ENCODE measurements around the gene SLC16A6. TPM values are rescaled to one million over a fixed set of nuclear protein-coding genes. Genes with fewer than 3 reads are reported as not detected.

The SLC16A6 gene
- total RNA-seq, 4 donors from 2014 or later, result 0.66 to 7.1 (median 3.8) TPM

DNA sequence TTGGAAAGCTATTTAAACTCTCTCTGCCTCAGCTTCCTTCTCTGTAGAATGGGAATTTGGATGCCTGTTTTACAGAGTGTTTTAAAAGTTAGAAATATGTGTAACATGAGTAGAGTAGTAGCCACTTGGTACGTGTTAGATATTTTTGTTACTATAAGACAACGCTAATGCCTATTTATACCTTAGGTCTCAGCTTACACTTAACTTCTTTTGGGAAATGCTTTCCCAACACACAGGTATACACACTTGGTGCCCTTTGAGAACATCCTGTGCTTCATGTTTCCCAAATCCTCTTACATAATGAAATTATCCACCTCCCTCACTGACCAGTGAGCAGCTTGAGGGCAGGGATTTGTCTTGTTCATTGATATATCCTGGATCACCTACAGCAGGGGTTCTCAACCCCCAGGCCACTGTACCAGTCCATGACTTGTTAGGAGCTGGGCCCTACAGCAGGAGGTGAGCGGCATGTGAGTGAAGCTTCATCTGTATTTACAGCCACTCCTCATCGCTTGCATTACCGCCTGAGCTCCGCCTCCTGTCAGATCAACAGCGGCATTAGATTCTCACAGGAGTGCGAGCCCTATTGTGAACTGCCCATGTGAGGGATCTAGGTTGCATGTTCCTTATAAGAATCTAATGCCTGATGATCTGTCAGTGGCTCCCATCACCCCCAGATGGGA lies 33.9 kb upstream of the SLC16A6 start:
- Histone ChIP-seq H3K27ac (peak overlapping the region; percentile 94 to 99 (median 95)), H3K9me3 (no peaks in the 10 kb centered on the region), H3K36me3 (no peaks in the 10 kb centered on the region), H3K27me3 (no peaks in the 10 kb centered on the region), H3K4me1 (peaks cover 36 to 37% of the 10 kb centered on the region in 2 donors), H3K4me3 (peak overlapping the region in 2 of 4 donors; percentile 10 to 12)
- TF ChIP-seq, protein P1, sequence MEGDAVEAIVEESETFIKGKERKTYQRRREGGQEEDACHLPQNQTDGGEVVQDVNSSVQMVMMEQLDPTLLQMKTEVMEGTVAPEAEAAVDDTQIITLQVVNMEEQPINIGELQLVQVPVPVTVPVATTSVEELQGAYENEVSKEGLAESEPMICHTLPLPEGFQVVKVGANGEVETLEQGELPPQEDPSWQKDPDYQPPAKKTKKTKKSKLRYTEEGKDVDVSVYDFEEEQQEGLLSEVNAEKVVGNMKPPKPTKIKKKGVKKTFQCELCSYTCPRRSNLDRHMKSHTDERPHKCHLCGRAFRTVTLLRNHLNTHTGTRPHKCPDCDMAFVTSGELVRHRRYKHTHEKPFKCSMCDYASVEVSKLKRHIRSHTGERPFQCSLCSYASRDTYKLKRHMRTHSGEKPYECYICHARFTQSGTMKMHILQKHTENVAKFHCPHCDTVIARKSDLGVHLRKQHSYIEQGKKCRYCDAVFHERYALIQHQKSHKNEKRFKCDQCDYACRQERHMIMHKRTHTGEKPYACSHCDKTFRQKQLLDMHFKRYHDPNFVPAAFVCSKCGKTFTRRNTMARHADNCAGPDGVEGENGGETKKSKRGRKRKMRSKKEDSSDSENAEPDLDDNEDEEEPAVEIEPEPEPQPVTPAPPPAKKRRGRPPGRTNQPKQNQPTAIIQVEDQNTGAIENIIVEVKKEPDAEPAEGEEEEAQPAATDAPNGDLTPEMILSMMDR (IDR thresholded peaks at IDR 0.05 in 4 of 5, conservative IDR thresholded peaks at IDR 0.05 in 1 of 5), result no peak
- TF ChIP-seq POLR2A (IDR thresholded peaks at IDR 0.05), result peak; percentile 43 to 66
- peak; percentile 82 to 84 for DNase-seq
- in situ Hi-C loops (cut with MboI; ENCODE audit: low sequenced_read_pairs in 4 of 4) (loop anchor here in 1 of 4 donors (5.0 kb wide), 1 partner anchor 53 kb away; no protein-coding TSS in a partner anchor), intact Hi-C loops (cut with DNase I; ENCODE audit: low total_unique reads) (loop anchor here (1.0 kb wide), 2 partner anchors 54 to 132 kb away; no protein-coding TSS in a partner anchor)
- peak; percentile 82 to 85 for ATAC-seq

DNA sequence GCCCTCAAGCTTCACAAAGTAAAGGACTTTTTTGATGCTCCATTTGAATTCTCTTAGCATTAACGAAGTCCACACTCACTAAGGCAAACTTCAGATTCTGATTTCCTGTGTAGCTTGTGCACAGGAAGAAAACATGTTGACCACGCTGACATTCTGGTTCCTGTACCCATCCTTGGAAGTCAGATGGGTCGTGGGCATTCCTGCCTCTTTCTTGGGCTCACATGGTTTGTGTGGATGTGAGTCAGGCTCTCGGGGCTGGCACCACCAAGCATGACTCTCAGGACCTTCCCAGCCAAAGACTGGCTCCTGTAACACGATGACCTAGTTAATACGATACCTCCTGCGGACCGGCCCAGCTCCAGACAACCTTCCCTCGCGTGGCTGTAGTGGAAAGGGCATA lies 33.2 kb upstream of the SLC16A6 start:
- peak overlapping the region; percentile 94 to 99 (median 95) for H3K27ac ChIP-seq
- DNase-seq (peak; percentile 91 to 97), ATAC-seq (peak; percentile 74 to 79)
- H3K9me3 ChIP-seq, result no peaks in the 10 kb centered on the region
- no peak overlapping the region for H3K4me3 ChIP-seq
- no peaks in the 10 kb centered on the region for H3K27me3 ChIP-seq
- in situ Hi-C loops (cut with MboI; ENCODE audit: low sequenced_read_pairs in 4 of 4), result loop anchor here in 1 of 4 donors (5.0 kb wide), 1 partner anchor 53 kb away; no protein-coding TSS in a partner anchor
- TF ChIP-seq POLR2A (IDR thresholded peaks at IDR 0.05), result peak; percentile 30 to 53
- TF ChIP-seq, protein P1 (IDR thresholded peaks at IDR 0.05 in 4 of 5, conservative IDR thresholded peaks at IDR 0.05 in 1 of 5), result no peak
- peaks cover 40 to 42% of the 10 kb centered on the region in 2 donors for H3K4me1 ChIP-seq
- intact Hi-C loops (cut with DNase I; ENCODE audit: low total_unique reads), result loop anchor here (1.0 kb wide), 2 partner anchors 54 to 132 kb away; no protein-coding TSS in a partner anchor
- H3K36me3 ChIP-seq, result no peaks in the 10 kb centered on the region

DNA sequence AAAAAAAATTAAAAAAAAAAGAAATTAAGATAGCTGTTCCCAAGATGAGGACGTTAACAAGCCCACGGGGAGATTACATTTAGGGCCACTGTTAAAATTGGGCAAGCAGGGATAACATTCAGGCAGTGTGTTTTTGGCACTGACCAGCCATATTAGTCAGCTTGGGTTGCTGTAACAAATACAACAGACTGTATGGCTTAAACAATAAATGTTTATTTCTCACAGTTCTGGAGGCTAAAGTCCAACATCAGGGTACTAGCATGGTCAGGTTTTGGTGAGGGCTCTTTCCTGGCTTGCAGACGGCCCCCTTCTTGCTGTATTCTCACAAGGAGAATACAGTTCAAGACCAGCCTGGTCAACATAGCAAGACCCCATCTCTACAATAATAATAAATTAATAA lies 31.7 kb upstream of the SLC16A6 start:
- ATAC-seq (no peak), DNase-seq (no peak)
- Histone ChIP-seq H3K9me3 (no peaks in the 10 kb centered on the region), H3K4me3 (no peak overlapping the region), H3K27ac (peak overlapping the region; percentile 94 to 99 (median 95)), H3K36me3 (no peaks in the 10 kb centered on the region), H3K4me1 (peaks cover 51 to 53% of the 10 kb centered on the region in 2 donors), H3K27me3 (no peaks in the 10 kb centered on the region)
- no peak for TF ChIP-seq POLR2A (IDR thresholded peaks at IDR 0.05)
- TF ChIP-seq, protein P1 (IDR thresholded peaks at IDR 0.05 in 4 of 5, conservative IDR thresholded peaks at IDR 0.05 in 1 of 5), result no peak
- intact Hi-C loops (cut with DNase I; ENCODE audit: low total_unique reads), result no loop called here
- in situ Hi-C loops (cut with MboI; ENCODE audit: low sequenced_read_pairs in 4 of 4), result loop anchor here in 1 of 4 donors (5.0 kb wide), 1 partner anchor 55 kb away; no protein-coding TSS in a partner anchor

DNA sequence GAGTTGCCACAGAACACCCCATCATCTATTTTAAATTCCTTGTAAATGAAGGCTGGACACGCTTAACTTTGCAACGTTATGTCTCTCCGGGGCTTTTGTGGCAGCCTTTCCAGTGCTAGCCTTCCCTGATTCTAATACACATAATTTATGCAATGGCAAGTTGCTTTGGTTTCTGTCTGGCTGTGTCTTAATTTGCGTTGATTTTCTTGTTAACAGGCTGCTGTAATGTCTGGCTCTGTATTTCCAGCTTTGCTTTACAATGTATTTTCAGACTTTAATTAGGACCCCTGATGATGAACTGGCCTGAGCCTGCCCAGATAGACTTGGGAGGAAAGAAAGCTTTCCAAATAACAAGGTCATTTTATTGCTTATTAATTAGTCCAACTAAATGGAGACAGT lies 30.6 kb upstream of the SLC16A6 start:
- no peak for TF ChIP-seq POLR2A (IDR thresholded peaks at IDR 0.05)
- TF ChIP-seq, protein P1 (IDR thresholded peaks at IDR 0.05 in 4 of 5, conservative IDR thresholded peaks at IDR 0.05 in 1 of 5), result no peak
- Histone ChIP-seq H3K27ac (peak overlapping the region; percentile 94 to 99 (median 95)), H3K9me3 (no peaks in the 10 kb centered on the region), H3K4me1 (peaks cover 56 to 57% of the 10 kb centered on the region in 2 donors), H3K36me3 (no peaks in the 10 kb centered on the region), H3K27me3 (no peaks in the 10 kb centered on the region), H3K4me3 (no peak overlapping the region)
- intact Hi-C loops (cut with DNase I; ENCODE audit: low total_unique reads) (no loop called here), in situ Hi-C loops (cut with MboI; ENCODE audit: low sequenced_read_pairs in 4 of 4) (loop anchor here in 1 of 4 donors (5.0 kb wide), 1 partner anchor 56 kb away; no protein-coding TSS in a partner anchor)
- DNase-seq (no peak), ATAC-seq (no peak)

Measured in gastrocnemius medialis (tissue), 4 donors.